Measurements from ENCODE around the gene PKMYT1. TPM values are rescaled to one million over a fixed set of nuclear protein-coding genes. Genes with fewer than 3 reads are reported as not detected.

The PKMYT1 gene
- total and polyA plus RNA-seq, 2 of the 4 experiments (the other 2 are of a cell fraction): 1.8 to 14.9 TPM

DNA sequence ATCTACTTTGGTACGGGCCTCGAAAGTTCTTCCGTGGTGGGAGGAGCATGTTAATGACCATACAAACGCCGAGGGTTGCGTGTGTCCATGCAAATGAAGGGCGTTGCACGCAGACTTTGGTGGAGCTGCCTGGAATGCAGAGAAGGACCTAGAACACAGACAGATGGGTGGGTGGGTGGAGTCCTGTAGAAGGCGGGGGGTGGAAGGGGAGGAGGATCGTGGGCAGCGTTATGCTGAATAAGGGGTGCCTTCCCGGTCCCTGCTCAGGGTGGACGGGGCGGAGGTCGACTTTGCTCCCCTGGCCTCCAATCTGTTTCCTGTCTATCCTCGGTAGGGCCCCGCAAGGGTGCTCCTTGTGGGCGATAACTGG, 11.9 kb downstream of the PKMYT1 start:
- TF ChIP-seq RCOR1 (IDR thresholded peaks at IDR 0.05; ENCODE audit: insufficient replicate concordance, low read length) (no peak), CEBPB (IDR thresholded peaks at IDR 0.05; ENCODE audit: low read depth, low read length) (no peak), SMC3 (IDR thresholded peaks at IDR 0.05; ENCODE audit: low read depth, low read length) (no peak), NFE2L2 (IDR thresholded peaks at IDR 0.05; ENCODE audit: low read depth, low read length) (no peak), POLR2A (IDR thresholded peaks at IDR 0.05; ENCODE audit: low read depth, low read length) (no peak)
- Histone ChIP-seq H2AK9ac (replicated peaks; ENCODE audit: low read depth, low read length, poor library complexity) (no peak overlapping the region), H4K5ac (ENCODE audit: low read depth, low read length) (no peak overlapping the region), H3K9me3 (ENCODE audit: control insufficient read depth, insufficient read depth, low read length) (no peaks in the 10 kb centered on the region; the same call in 1 of the 2 replicates), H3K4me1 (ENCODE audit: control insufficient read depth, insufficient read depth, low read length) (peaks cover 7% of the 10 kb centered on the region; the same call in 1 of the 2 replicates), H3K27ac (ENCODE audit: insufficient read depth, low read length) (no peak overlapping the region), H3K56ac (ENCODE audit: extremely low read depth, insufficient read depth, low read length) (no peak overlapping the region), H2BK120ac (ENCODE audit: low read depth, low read length) (no peak overlapping the region), H3K4me3 (ENCODE audit: insufficient read depth, low read depth, low read length) (no peak overlapping the region), H3K4ac (ENCODE audit: low read depth, low read length) (no peak overlapping the region), H3K27me3 (ENCODE audit: control insufficient read depth, insufficient read depth, low read length) (peaks cover 36% of the 10 kb centered on the region), H4K20me1 (ENCODE audit: insufficient read depth, low read length) (peaks cover 31% of the 10 kb centered on the region), H3K18ac (ENCODE audit: low read depth, low read length) (no peak overlapping the region), H3K9me1 (ENCODE audit: insufficient read depth, low read length) (peaks cover 17% of the 10 kb centered on the region), H3K4me2 (ENCODE audit: low read depth, low read length) (peak overlapping the region; percentile 89), H3K23ac (ENCODE audit: low read depth, low read length) (no peak overlapping the region), H3K14ac (replicated peaks; ENCODE audit: low read depth, low read length) (no peak overlapping the region), H2AFZ (replicated peaks; ENCODE audit: low read length, poor library complexity) (peak overlapping the region; percentile 97), H3K79me1 (ENCODE audit: low read depth in 1 of 2, low read length in 2 of 2) (peaks cover 5 to 23% of the 10 kb centered on the region in 2 experiments; a peak in 3 of 4 replicates), H2BK15ac (ENCODE audit: low read depth, low read length) (no peak overlapping the region), H4K8ac (ENCODE audit: low read depth in 2 of 2, low read length in 2 of 2) (no peak overlapping the region), H3K9ac (ENCODE audit: low read depth, low read length) (no peak overlapping the region), H2AK5ac (ENCODE audit: low read depth, low read length) (no peak overlapping the region), H2BK20ac (ENCODE audit: low read depth, low read length) (no peak overlapping the region), H2BK5ac (ENCODE audit: low read depth, low read length, poor library complexity, severe bottlenecking) (no peak overlapping the region), H4K91ac (ENCODE audit: insufficient read depth, low read depth, low read length) (no peak overlapping the region), H3K36me3 (ENCODE audit: control insufficient read depth, insufficient read depth, low read length) (peaks cover 2% of the 10 kb centered on the region; the same call in 1 of the 2 replicates)
- BruUV-seq (replicated peaks): no TSS peak
- 22% methylated on average over 6 of the region's 18 CpGs; no CpG with 5 or more reads in 1 of the 2 experiments for WGBS, 2 experiments (ENCODE audit: extremely low coverage in 2 of 2, insufficient read length in 1 of 2)
- ATAC-seq (ENCODE audit: low read depth): no peak
- in situ Hi-C loops (cut with MboI; ENCODE audit: low sequenced_read_pairs) (no loop called here), dilution Hi-C loops (cut with HindIII; ENCODE audit: low sequenced_read_pairs, unreplicated experiment) (no loop called here), intact Hi-C loops (cut with micrococcal nuclease) (no loop called here)
- ChIA-PET POLR2A (ENCODE audit: unreplicated experiment) (no interaction called here), CTCF (no interaction called here)
- DNase-seq: no peak
